Activated CD8-positive, alpha-beta T cell treated with anti-CD3 and anti-CD28 coated beads, Interleukin-2, amount 10 ng/mL, durations not matched to agents 7 days and 5 days (primary cell): Measurements from ENCODE around the gene ZNF621. TPM values are rescaled to one million over a fixed set of nuclear protein-coding genes. Genes with fewer than 3 reads are reported as not detected.
A peak's percentile ranks its signal among the peaks of the same experiment; 100 is the strongest.

Experiments used
- ATAC-seq: fragments of 150-1000 bp; cut with Tn5 transposase; one replicate; pipeline ENCODE4 v1.10.0; 2021; ENCODE audit warnings: moderate library complexity
- CTCF ChIA-PET: fragments of 350-600 bp; sonication (Branson Sonifier 250); formaldehyde crosslinking; loops from one replicate; lab custom pipeline; 2021; ENCODE audit warnings: antibody characterized with exemption; lab: Charles Lee
- POLR2A ChIA-PET: fragments of 350-600 bp; sonication (Branson Sonifier 250); formaldehyde crosslinking; loops from one replicate; lab custom pipeline; 2021; ENCODE audit warnings: antibody characterized with exemption; lab: Charles Lee
- DNase-seq: peaks from one replicate; pipeline ENCODE4 v3.0.0-alpha.2; 2020
- H3K27ac Mint-ChIP-seq: one replicate; pipeline ENCODE4 v1.8.0; 2021; ENCODE audit warnings: mild to moderate bottlenecking, mixed read lengths
- H3K27me3 Mint-ChIP-seq: one replicate; pipeline ENCODE4 v1.8.0; 2021; ENCODE audit warnings: low read depth, mixed read lengths
- H3K36me3 Mint-ChIP-seq: one replicate; pipeline ENCODE4 v1.8.0; 2021; ENCODE audit warnings: low read depth, mixed read lengths
- H3K4me1 Mint-ChIP-seq: one replicate; pipeline ENCODE4 v1.8.0; 2021; ENCODE audit warnings: low read depth, mixed read lengths
- H3K4me3 Mint-ChIP-seq: one replicate; pipeline ENCODE4 v1.8.0; 2021; ENCODE audit warnings: mild to moderate bottlenecking, mixed read lengths
- H3K9me3 Mint-ChIP-seq: one replicate; pipeline ENCODE4 v1.8.0; 2022; ENCODE audit warnings: mixed read lengths; ENCODE audit not compliant: insufficient read depth
- total RNA-seq, 2 experiments: library from RNA; stranded (reverse); gene quantifications; one replicate each; pipeline ENCODE4 v1.2.3, GENCODE V29; 2021

ZNF621 gene
- total RNA-seq, 2 experiments from 2014 or later: 22.0 to 22.6 TPM

GRCh38 chr3:40505599-40506462 is 18.9 kb upstream of the ZNF621 start, which contains the start of gene ZNF620:
ZNF620 (plus strand) TSS chr3:40506039; CDS start chr3:40506353, 314 bp downstream.
- CTCF ChIA-PET: interaction anchor here (0.7 to 2.3 kb wide), 13 partner anchors 9 to 334 kb away, joined by 3 to 9 read pairs (median 4); partner anchors contain the start of gene ZNF621
- peak within 1 kb of the TSS; percentile 90 for H3K27ac Mint-ChIP-seq
- POLR2A ChIA-PET: interaction anchor here (0.6 to 1.1 kb wide), 5 partner anchors 16 to 147 kb away, joined by 3 to 7 read pairs (median 3); partner anchors contain the start of genes RPL14 and ZNF621
- H3K4me3 Mint-ChIP-seq: peak within 1 kb of the TSS; percentile 94
- H3K4me1 Mint-ChIP-seq: peaks cover 27% of the 10 kb centered on the region
- H3K9me3 Mint-ChIP-seq: no peaks in the 10 kb centered on the region
- peak; percentile 83 for ATAC-seq
- peak; percentile 54 for DNase-seq
- no peaks in the 10 kb centered on the region for H3K27me3 Mint-ChIP-seq
- peaks cover 9% of the 10 kb centered on the region for H3K36me3 Mint-ChIP-seq

DNA sequence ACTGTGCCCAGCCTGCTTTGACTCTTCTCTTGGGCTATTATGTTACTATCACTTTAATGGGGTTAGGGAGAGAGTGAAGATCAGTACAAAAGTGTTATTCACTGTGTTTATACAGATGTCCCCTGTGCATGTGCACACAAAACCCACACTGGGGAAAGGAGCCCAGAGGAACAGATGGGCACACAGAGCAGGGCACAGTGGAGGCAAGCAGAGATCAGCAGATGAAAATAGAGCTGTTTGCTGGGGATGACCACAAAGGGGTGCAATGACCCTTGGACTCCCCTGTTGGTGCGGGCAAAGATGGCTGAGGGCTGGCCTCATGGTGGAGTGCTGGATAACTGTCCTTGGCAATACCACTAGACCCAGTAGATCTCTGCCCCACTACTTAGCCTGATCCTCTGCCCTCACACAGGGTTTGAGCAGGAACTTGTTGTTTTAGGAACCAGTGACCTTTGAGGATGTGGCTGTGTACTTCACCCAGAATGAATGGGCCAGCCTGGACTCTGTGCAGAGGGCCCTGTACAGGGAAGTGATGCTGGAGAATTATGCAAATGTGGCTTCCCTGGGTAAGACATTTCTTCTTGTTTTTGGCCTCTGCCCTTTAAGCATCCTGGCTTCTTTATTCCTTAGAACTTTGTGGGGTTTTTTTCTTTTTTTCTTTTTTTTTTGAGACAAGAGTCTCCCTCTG is 13.6 kb upstream of the ZNF621 start:
- no peak for DNase-seq
- Mint-ChIP-seq H3K27me3 (no peaks in the 10 kb centered on the region), H3K9me3 (no peaks in the 10 kb centered on the region), H3K4me3 (no peak overlapping the region), H3K4me1 (peaks cover 13% of the 10 kb centered on the region), H3K27ac (no peak overlapping the region), H3K36me3 (peaks cover 21% of the 10 kb centered on the region)
- no peak for ATAC-seq
- CTCF ChIA-PET: no interaction called here
- POLR2A ChIA-PET: no interaction called here

- Mint-ChIP-seq H3K27me3 (no peaks in the 10 kb centered on the region), H3K27ac (no peak overlapping the region), H3K9me3 (no peaks in the 10 kb centered on the region), H3K4me3 (no peak overlapping the region), H3K36me3 (peaks cover 13% of the 10 kb centered on the region), H3K4me1 (no peaks in the 10 kb centered on the region)
- CTCF ChIA-PET: no interaction called here
- no peak for DNase-seq
- POLR2A ChIA-PET: interaction anchor here (1.1 kb wide), 1 partner anchor 9 kb away, joined by 4 read pairs; the partner anchor contains the start of gene ZNF621
- ATAC-seq: no peak
Observed at GRCh38 chr3:40516201-40516600, 8.6 kb upstream of the ZNF621 start.

DNA sequence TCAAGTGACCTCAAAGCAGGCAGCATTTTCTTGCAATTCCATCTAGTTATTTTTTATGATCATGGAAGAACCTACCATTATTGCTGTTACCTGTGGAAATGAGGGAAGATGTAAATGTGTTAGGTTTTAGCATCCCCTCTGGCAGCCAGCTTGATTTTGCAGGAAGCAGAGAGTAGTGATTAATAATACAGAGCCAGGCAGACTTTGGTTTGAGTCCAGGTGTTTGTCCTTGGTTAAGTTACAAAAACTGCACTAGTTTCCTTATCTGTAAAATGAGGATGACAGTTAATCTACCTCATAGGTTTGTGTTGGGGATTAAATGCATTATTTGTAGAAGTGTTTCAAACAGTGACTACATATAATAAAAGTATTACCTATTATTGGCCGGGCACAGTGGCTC is 6.7 kb upstream of the ZNF621 start:
- Mint-ChIP-seq H3K4me1 (no peaks in the 10 kb centered on the region), H3K27me3 (no peaks in the 10 kb centered on the region), H3K27ac (no peak overlapping the region), H3K4me3 (no peak overlapping the region), H3K9me3 (no peaks in the 10 kb centered on the region), H3K36me3 (peaks cover 13% of the 10 kb centered on the region)
- CTCF ChIA-PET: no interaction called here
- no peak for ATAC-seq
- DNase-seq: no peak
- POLR2A ChIA-PET: no interaction called here

DNA sequence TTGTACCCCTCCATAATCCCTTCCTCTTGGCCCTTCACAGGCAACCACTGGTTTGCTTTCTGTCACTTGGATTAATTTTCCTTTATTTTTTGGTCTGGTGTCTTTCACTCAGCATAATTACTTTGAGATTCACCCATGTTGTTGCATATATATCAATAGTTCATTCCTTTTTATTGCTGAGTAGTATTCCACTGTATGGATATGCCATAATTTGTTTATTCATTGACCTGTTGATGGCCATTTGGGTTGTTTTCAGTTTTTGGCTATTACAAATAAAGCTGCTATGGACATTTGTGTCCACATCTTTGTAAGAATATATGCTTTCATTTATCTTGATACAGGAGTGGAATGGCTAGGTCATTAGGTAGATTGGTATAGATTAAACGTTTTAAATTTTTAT is 5.9 kb upstream of the ZNF621 start:
- H3K4me1 Mint-ChIP-seq: peaks cover 2% of the 10 kb centered on the region
- POLR2A ChIA-PET: no interaction called here
- ATAC-seq: no peak
- peaks cover 15% of the 10 kb centered on the region for H3K36me3 Mint-ChIP-seq
- H3K27ac Mint-ChIP-seq: no peak overlapping the region
- no peaks in the 10 kb centered on the region for H3K9me3 Mint-ChIP-seq
- CTCF ChIA-PET: no interaction called here
- H3K4me3 Mint-ChIP-seq: no peak overlapping the region
- no peaks in the 10 kb centered on the region for H3K27me3 Mint-ChIP-seq
- DNase-seq: no peak

DNA sequence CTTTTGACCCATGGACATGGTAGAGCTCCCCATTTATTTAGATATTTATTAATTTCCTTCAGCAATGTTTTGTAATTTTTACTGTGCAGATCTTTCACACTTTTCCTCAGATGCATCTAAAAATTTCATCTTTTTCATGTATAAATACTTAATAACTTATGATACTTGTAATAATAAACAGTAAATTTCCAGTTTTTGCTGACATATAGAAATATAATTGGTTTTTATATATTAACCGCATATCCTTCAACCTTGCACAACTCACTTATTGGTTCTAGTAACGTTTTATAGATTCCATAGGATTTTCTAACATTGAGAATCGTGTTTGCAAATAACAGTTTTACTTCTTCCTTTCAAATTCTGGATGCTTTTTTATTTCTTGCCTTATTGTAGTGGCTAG is 3.5 kb upstream of the ZNF621 start:
- peaks cover 22% of the 10 kb centered on the region for H3K4me1 Mint-ChIP-seq
- H3K36me3 Mint-ChIP-seq: peaks cover 15% of the 10 kb centered on the region
- no peak for ATAC-seq
- DNase-seq: no peak
- CTCF ChIA-PET: interaction anchor here (1.1 kb wide), 1 partner anchor 16 kb away, joined by 3 read pairs; no protein-coding TSS in a partner anchor
- H3K27me3 Mint-ChIP-seq: no peaks in the 10 kb centered on the region
- no peak overlapping the region for H3K4me3 Mint-ChIP-seq
- no peaks in the 10 kb centered on the region for H3K9me3 Mint-ChIP-seq
- no peak overlapping the region for H3K27ac Mint-ChIP-seq
- POLR2A ChIA-PET: no interaction called here

GRCh38 chr3:40523781-40524180 is 979 bp upstream of the ZNF621 start:
- Mint-ChIP-seq H3K27me3 (no peaks in the 10 kb centered on the region), H3K36me3 (peaks cover 32% of the 10 kb centered on the region), H3K27ac (peak overlapping the region; percentile 96), H3K9me3 (no peaks in the 10 kb centered on the region), H3K4me3 (peak overlapping the region; percentile 93), H3K4me1 (peaks cover 39% of the 10 kb centered on the region)
- ChIA-PET POLR2A (interaction anchor here (0.8 to 1.2 kb wide), 3 partner anchors 46 to 71 kb away, joined by 4 to 9 read pairs (median 5); partner anchors contain the start of gene RPL14), CTCF (interaction anchor here (0.9 to 1.3 kb wide), 4 partner anchors 18 to 215 kb away, joined by 3 to 4 read pairs (median 4); partner anchors contain the start of genes EIF1B and ZNF620)
- ATAC-seq (no peak), DNase-seq (no peak)

GRCh38 chr3:40524222-40524567 is 565 bp upstream of the ZNF621 start:
- peak; percentile 11 for ATAC-seq
- Mint-ChIP-seq H3K4me1 (peaks cover 42% of the 10 kb centered on the region), H3K9me3 (no peaks in the 10 kb centered on the region), H3K27me3 (no peaks in the 10 kb centered on the region), H3K27ac (peak overlapping the region; percentile 96), H3K4me3 (peak overlapping the region; percentile 93), H3K36me3 (peaks cover 35% of the 10 kb centered on the region)
- ChIA-PET POLR2A (interaction anchor here (0.7 to 1.6 kb wide), 5 partner anchors 18 to 71 kb away, joined by 3 to 9 read pairs (median 5); partner anchors contain the start of genes RPL14 and ZNF620), CTCF (interaction anchor here (0.9 to 1.3 kb wide), 4 partner anchors 18 to 215 kb away, joined by 3 to 4 read pairs (median 4); partner anchors contain the start of genes EIF1B and ZNF620)
- no peak for DNase-seq

- Mint-ChIP-seq H3K27me3 (no peaks in the 10 kb centered on the region), H3K4me3 (no peak overlapping the region), H3K4me1 (peaks cover 42% of the 10 kb centered on the region), H3K9me3 (peaks cover 8% of the 10 kb centered on the region), H3K27ac (no peak overlapping the region), H3K36me3 (peaks cover 71% of the 10 kb centered on the region)
- CTCF ChIA-PET: no interaction called here
- no peak for DNase-seq
- POLR2A ChIA-PET: no interaction called here
- ATAC-seq: no peak
Observed at GRCh38 chr3:40528426-40528825, 3.7 kb downstream of the ZNF621 start.

GRCh38 chr3:40532252-40532651 is 7.5 kb downstream of the ZNF621 start:
- Mint-ChIP-seq H3K27ac (no peak overlapping the region), H3K9me3 (peaks cover 8% of the 10 kb centered on the region), H3K4me1 (peaks cover 13% of the 10 kb centered on the region), H3K36me3 (peaks cover 82% of the 10 kb centered on the region), H3K4me3 (no peak overlapping the region), H3K27me3 (no peaks in the 10 kb centered on the region)
- ChIA-PET CTCF (no interaction called here), POLR2A (no interaction called here)
- ATAC-seq: no peak
- no peak for DNase-seq

- ChIA-PET CTCF (no interaction called here), POLR2A (interaction anchor here (0.7 kb wide), 1 partner anchor 86 kb away, joined by 3 read pairs; no protein-coding TSS in a partner anchor)
- no peak overlapping the region for H3K4me3 Mint-ChIP-seq
- H3K27me3 Mint-ChIP-seq: no peaks in the 10 kb centered on the region
- no peak for DNase-seq
- no peak overlapping the region for H3K27ac Mint-ChIP-seq
- ATAC-seq: no peak
- peaks cover 12% of the 10 kb centered on the region for H3K9me3 Mint-ChIP-seq
- H3K4me1 Mint-ChIP-seq: no peaks in the 10 kb centered on the region
- peaks cover 83% of the 10 kb centered on the region for H3K36me3 Mint-ChIP-seq
Observed at GRCh38 chr3:40534283-40534682, 9.5 kb downstream of the ZNF621 start.
